ENCODE measurements around the gene M1AP. TPM values are rescaled to one million over a fixed set of nuclear protein-coding genes. Genes with fewer than 3 reads are reported as not detected.
A peak's percentile ranks its signal among the peaks of the same experiment; 100 is the strongest.

M1AP gene
- polyA plus RNA-seq, 1 donor (not counting 4 experiments of a cell fraction or from before 2014, with no cell fraction given): 0.21 TPM

DNA sequence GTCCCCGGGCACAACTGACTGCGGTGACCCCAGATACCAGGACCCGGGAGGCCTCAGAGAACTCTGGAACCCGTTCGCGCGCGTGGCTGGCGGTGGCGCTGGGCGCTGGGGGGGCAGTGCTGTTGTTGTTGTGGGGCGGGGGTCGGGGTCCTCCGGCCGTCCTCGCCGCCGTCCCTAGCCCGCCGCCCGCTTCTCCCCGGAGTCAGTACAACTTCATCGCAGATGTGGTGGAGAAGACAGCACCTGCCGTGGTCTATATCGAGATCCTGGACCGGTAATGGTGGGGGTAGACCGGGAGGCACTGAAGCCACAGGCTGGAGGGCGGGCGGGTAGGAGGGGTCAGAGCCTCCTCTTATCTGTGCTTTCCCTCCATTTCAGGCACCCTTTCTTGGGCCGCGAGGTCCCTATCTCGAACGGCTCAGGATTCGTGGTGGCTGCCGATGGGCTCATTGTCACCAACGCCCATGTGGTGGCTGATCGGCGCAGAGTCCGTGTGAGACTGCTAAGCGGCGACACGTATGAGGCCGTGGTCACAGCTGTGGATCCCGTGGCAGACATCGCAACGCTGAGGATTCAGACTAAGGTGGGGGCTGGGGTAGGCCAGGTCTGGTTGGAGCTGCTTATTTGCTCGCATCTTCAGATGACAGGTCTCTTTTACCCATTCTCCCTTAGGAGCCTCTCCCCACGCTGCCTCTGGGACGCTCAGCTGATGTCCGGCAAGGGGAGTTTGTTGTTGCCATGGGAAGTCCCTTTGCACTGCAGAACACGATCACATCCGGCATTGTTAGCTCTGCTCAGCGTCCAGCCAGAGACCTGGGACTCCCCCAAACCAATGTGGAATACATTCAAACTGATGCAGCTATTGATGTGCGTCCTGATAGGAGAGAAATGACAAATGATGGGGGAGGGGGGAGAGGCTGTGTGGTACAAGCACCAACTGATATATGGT lies 117.6 kb downstream of the M1AP start:
- H3K9ac ChIP-seq (ENCODE audit: control insufficient read depth, extremely low read depth, insufficient read depth, low read length): peak overlapping the region; percentile 98
- TF ChIP-seq, protein P1, sequence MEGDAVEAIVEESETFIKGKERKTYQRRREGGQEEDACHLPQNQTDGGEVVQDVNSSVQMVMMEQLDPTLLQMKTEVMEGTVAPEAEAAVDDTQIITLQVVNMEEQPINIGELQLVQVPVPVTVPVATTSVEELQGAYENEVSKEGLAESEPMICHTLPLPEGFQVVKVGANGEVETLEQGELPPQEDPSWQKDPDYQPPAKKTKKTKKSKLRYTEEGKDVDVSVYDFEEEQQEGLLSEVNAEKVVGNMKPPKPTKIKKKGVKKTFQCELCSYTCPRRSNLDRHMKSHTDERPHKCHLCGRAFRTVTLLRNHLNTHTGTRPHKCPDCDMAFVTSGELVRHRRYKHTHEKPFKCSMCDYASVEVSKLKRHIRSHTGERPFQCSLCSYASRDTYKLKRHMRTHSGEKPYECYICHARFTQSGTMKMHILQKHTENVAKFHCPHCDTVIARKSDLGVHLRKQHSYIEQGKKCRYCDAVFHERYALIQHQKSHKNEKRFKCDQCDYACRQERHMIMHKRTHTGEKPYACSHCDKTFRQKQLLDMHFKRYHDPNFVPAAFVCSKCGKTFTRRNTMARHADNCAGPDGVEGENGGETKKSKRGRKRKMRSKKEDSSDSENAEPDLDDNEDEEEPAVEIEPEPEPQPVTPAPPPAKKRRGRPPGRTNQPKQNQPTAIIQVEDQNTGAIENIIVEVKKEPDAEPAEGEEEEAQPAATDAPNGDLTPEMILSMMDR (optimal IDR thresholded peaks at IDR 0.05 in 1 of 3, IDR thresholded peaks at IDR 0.05 in 1 of 3, conservative IDR thresholded peaks at IDR 0.05 in 1 of 3; ENCODE audit: extremely low read depth in 1 of 3, insufficient read depth in 2 of 3, low read length in 3 of 3): no peak
- TF ChIP-seq EZH2 (IDR thresholded peaks at IDR 0.05; ENCODE audit: low read length): no peak
- no peaks in the 10 kb centered on the region for H3K27me3 ChIP-seq (ENCODE audit: control insufficient read depth, extremely low read depth, insufficient read depth, low read length)
- peaks cover 36% of the 10 kb centered on the region for H3K79me2 ChIP-seq (ENCODE audit: control insufficient read depth, insufficient read depth, low read length)
- H2AFZ ChIP-seq (ENCODE audit: control insufficient read depth, low read length): peak overlapping the region; percentile 75
- no peaks in the 10 kb centered on the region for H3K9me1 ChIP-seq (ENCODE audit: control insufficient read depth, extremely low read depth, insufficient read depth, low read length)
- FAIRE-seq (no peak), DNase-seq (ENCODE audit: low read depth, low spot score) (no peak)
- peak overlapping the region; percentile 73 to 93 (median 86) for H3K4me3 ChIP-seq (ENCODE audit: control insufficient read depth in 2 of 3, extremely low read depth in 1 of 3, insufficient read depth in 2 of 3, low read depth in 1 of 3, low read length in 3 of 3)
- H3K27ac ChIP-seq (ENCODE audit: control insufficient read depth, insufficient read depth, low read length): peak overlapping the region; percentile 92
- dilution Hi-C loops (cut with MboI; ENCODE audit: extremely low pct_ligation_motif_present, low sequenced_read_pairs): no loop called here
- no peaks in the 10 kb centered on the region for H3K9me3 ChIP-seq (ENCODE audit: control insufficient read depth, low read depth, low read length)
- no peaks in the 10 kb centered on the region for H4K20me1 ChIP-seq (ENCODE audit: control insufficient read depth, extremely low read depth, insufficient read depth, low read length)
- peaks cover 32% of the 10 kb centered on the region for H3K4me1 ChIP-seq (ENCODE audit: control insufficient read depth, extremely low read depth, insufficient read depth, low read length)
- H3K4me2 ChIP-seq (ENCODE audit: control insufficient read depth, extremely low read depth, insufficient read depth, low read depth, low read length): peak overlapping the region; percentile 80
- H3K36me3 ChIP-seq (ENCODE audit: control insufficient read depth in 2 of 2, extremely low read depth in 1 of 2, insufficient read depth in 2 of 2, low read length in 2 of 2): peaks cover 25 to 33% of the 10 kb centered on the region in 2 experiments

DNA sequence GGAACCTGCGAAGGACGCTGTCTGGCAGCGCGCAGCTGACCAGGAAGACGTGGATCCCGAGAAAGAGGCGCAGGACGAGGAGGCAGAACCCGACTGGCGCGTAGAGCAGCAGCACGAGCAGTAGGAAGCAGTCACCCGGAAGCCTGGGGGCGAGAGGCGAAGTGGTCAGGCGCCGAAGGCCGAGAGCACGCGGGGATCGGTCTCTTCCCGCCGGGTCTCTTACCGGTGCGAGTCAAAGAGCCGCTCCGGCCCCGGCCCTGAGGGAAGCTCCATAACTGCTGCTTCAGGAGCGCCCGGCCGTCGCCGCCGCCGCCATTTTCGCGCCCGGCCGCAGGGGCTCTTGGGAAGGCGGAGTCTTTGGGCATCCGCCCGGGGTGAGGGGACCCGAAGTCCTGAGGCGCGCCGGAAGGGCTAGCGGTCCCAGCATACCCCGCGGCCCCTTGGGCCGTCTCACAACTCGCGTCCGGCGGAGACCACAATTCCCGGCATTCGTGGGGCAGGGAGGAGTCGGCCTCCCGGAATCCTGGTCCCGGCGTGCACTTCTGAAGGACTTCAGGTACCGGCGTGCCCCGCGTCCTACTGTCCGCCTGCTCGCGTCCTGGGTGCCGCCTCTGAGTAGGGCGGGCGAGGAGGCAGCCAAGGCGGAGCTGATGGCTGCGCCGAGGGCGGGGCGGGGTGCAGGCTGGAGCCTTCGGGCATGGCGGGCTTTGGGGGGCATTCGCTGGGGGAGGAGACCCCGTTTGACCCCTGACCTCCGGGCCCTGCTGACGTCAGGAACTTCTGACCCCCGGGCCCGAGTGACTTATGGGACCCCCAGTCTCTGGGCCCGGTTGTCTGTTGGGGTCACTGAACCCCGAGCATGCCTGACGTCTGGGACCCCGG lies 118.5 kb downstream of the M1AP start, which contains the start of the genes AUP1 and HTRA2:
Gene AUP1 (minus strand): TSS at position 350 of the 882 bp plus-strand sequence. CDS start 77 bp downstream, at position 273.
Gene HTRA2 (plus strand): TSS at position 577 of the 882 bp plus-strand sequence. CDS start 74 bp downstream, at position 651.
- peak within 1 kb of the TSS; percentile 73 to 93 (median 86) for H3K4me3 ChIP-seq (ENCODE audit: control insufficient read depth in 2 of 3, extremely low read depth in 1 of 3, insufficient read depth in 2 of 3, low read depth in 1 of 3, low read length in 3 of 3)
- peaks cover 36% of the 10 kb centered on the region for H3K79me2 ChIP-seq (ENCODE audit: control insufficient read depth, insufficient read depth, low read length)
- H3K9ac ChIP-seq (ENCODE audit: control insufficient read depth, extremely low read depth, insufficient read depth, low read length): peak within 1 kb of the TSS; percentile 98
- no peaks in the 10 kb centered on the region for H4K20me1 ChIP-seq (ENCODE audit: control insufficient read depth, extremely low read depth, insufficient read depth, low read length)
- H3K9me3 ChIP-seq (ENCODE audit: control insufficient read depth, low read depth, low read length): no peaks in the 10 kb centered on the region
- peak within 1 kb of the TSS; percentile 92 for H3K27ac ChIP-seq (ENCODE audit: control insufficient read depth, insufficient read depth, low read length)
- peak within 1 kb of the TSS; percentile 80 for H3K4me2 ChIP-seq (ENCODE audit: control insufficient read depth, extremely low read depth, insufficient read depth, low read depth, low read length)
- no peaks in the 10 kb centered on the region for H3K27me3 ChIP-seq (ENCODE audit: control insufficient read depth, extremely low read depth, insufficient read depth, low read length)
- dilution Hi-C loops (cut with MboI; ENCODE audit: extremely low pct_ligation_motif_present, low sequenced_read_pairs): no loop called here
- H2AFZ ChIP-seq (ENCODE audit: control insufficient read depth, low read length): peak within 1 kb of the TSS; percentile 95
- peaks cover 25 to 35% of the 10 kb centered on the region in 2 experiments for H3K36me3 ChIP-seq (ENCODE audit: control insufficient read depth in 2 of 2, extremely low read depth in 1 of 2, insufficient read depth in 2 of 2, low read length in 2 of 2)
- peaks cover 36% of the 10 kb centered on the region for H3K4me1 ChIP-seq (ENCODE audit: control insufficient read depth, extremely low read depth, insufficient read depth, low read length)
- DNase-seq (ENCODE audit: low read depth, low spot score) (peak; percentile 86), FAIRE-seq (no peak)
- TF ChIP-seq, protein P1 (optimal IDR thresholded peaks at IDR 0.05 in 1 of 3, IDR thresholded peaks at IDR 0.05 in 1 of 3, conservative IDR thresholded peaks at IDR 0.05 in 1 of 3; ENCODE audit: extremely low read depth in 1 of 3, insufficient read depth in 2 of 3, low read length in 3 of 3): no peak
- TF ChIP-seq EZH2 (IDR thresholded peaks at IDR 0.05; ENCODE audit: low read length): no peak
- no peaks in the 10 kb centered on the region for H3K9me1 ChIP-seq (ENCODE audit: control insufficient read depth, extremely low read depth, insufficient read depth, low read length)
